Parathyroid adenoma (tissue), 2 donors: ENCODE measurements around the gene BFSP2.

ENCODE experiments used
- H2AFZ ChIP-seq: fragments of 300-600 bp; sonication (generic); one replicate; pipeline ENCODE4 v1.7.0; 2017; ENCODE audit warnings: antibody characterized with exemption, mild to moderate bottlenecking
- H3K27ac ChIP-seq: fragments of 300-600 bp; sonication (generic); one replicate; pipeline ENCODE4 v1.7.0; 2017
- H3K27me3 ChIP-seq: fragments of 300-600 bp; sonication (generic); one replicate; pipeline ENCODE4 v1.7.0; 2017; ENCODE audit warnings: low read length; ENCODE audit not compliant: control insufficient read depth, insufficient read depth
- H3K36me3 ChIP-seq: fragments of 300-600 bp; sonication (generic); one replicate; pipeline ENCODE4 v1.7.0; 2017; ENCODE audit warnings: low read length; ENCODE audit not compliant: control insufficient read depth, insufficient read depth
- H3K4me1 ChIP-seq: fragments of 300-600 bp; sonication (generic); one replicate; pipeline ENCODE4 v1.7.0; 2017; ENCODE audit warnings: control low read depth
- H3K4me2 ChIP-seq: fragments of 300-600 bp; sonication (generic); one replicate; pipeline ENCODE4 v1.7.0; 2017; ENCODE audit warnings: low read length
- H3K4me3 ChIP-seq: fragments of 300-600 bp; sonication (generic); one replicate; pipeline ENCODE4 v1.7.0; 2017; ENCODE audit warnings: low read depth, low read length
- H3K79me2 ChIP-seq: fragments of 300-600 bp; sonication (generic); one replicate; pipeline ENCODE4 v1.7.0; 2017; ENCODE audit warnings: control low read depth
- H3K9ac ChIP-seq: fragments of 300-600 bp; sonication (generic); one replicate; pipeline ENCODE4 v1.7.0; 2017; ENCODE audit warnings: mild to moderate bottlenecking
- H3K9me3 ChIP-seq: fragments of 300-600 bp; sonication (generic); one replicate; pipeline ENCODE4 v1.7.0; 2017; ENCODE audit warnings: low read length; ENCODE audit not compliant: control insufficient read depth
- CTCF ChIP-seq: fragments of 300-600 bp; sonication (generic); IDR thresholded peaks from one replicate; pipeline ENCODE4 v1.7.0; 2017; ENCODE audit warnings: antibody characterized with exemption, mild to moderate bottlenecking
- donor health status: primary hyperparathyroidism.

The BFSP2 gene

DNA sequence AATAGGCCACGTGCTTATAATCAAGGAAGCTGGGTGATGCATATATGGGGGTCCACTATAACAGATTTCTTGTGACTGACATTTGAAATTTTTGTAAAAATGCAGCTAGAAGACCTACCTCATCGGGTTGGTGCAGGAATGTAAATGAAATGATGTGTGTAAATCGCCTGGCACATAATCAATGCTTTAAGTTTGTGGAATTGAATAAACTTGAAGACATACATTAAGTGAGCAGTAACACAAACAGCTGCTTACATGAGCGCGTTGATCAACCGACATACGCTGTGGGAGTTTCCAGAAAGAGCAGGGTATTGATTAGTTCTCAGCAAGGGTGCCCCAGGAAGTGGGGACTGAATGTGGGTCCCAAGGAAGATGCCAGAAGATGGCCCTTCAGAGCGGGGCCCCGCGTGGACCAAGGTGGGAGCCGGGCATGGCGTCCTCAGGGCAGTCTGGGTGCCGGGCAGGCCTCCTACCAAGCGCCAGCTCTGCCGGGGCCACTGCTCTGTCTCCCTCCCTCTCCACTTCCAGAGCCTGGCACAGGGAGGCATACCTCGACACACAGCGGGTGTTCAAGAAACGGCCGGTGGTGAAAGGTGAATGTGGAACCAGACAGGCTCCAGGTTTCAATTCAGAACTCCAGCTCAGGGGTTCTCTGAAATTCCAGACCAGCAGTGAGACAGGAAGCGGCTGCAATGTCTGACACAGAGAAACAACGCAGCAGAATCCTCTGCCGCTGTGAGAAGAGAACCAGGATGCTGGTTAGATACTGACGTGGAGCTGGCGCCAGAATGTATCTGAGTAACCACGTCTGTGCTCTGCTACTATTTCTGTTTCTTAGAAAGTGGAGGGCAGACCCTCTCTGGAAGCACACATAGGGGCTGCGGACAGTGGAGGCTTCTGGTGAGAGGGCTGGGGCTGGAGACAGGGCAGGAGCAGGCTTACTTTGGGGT, 12.6 kb downstream of the BFSP2 start:
- Histone ChIP-seq H3K9me3 (no peaks in the 10 kb centered on the region), H3K9ac (no peak overlapping the region), H3K4me2 (no peak overlapping the region), H3K36me3 (no peaks in the 10 kb centered on the region), H3K27ac (no peak overlapping the region), H3K27me3 (no peaks in the 10 kb centered on the region), H2AFZ (no peak overlapping the region), H3K79me2 (no peaks in the 10 kb centered on the region), H3K4me3 (no peak overlapping the region), H3K4me1 (peaks cover 3% of the 10 kb centered on the region)
- TF ChIP-seq CTCF: no peak

DNA sequence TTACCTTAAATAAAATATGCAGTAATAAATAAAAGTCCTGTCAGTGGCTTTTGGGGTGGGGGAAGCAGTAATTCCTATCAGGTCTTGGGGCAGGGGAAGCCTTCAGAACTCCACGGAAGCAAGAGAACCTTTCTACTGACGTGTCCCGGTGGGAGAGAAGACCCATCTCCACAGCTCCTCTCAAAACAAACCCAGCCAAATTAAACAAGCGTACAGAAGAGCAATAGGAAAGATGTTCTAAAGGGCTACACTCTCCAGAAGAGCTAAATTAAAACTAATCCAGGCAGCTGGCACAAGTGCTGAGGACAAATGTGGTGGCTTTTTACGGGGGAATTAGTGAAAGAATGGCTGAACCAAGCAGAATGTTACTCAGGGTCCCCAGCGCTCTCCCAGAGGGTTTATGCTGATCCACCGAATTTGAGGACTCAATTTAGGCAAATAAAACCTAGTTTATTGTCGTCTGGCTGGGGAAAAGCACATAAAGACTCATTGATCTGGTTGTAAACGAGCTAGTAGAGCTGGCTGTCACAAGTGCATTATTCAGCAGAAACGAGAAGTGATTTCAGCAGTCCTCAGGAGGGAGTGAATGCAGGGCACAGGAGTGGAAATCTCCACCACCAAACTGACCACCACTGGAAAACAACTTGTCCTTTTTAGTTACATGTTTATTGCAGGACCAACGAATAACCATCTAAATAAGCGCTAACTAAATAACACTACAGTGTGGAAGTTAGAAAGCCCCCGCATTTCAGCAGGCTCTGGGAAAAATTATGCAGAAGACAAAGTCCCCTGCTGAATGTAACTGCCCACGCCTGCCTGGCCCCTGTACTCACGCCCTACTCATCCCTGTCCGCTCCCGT, 13.5 kb downstream of the BFSP2 start:
- H3K36me3 ChIP-seq: no peaks in the 10 kb centered on the region
- H3K79me2 ChIP-seq: no peaks in the 10 kb centered on the region
- peak overlapping the region; percentile 46 for H2AFZ ChIP-seq
- H3K4me1 ChIP-seq: peaks cover 3% of the 10 kb centered on the region
- no peak overlapping the region for H3K9ac ChIP-seq
- H3K9me3 ChIP-seq: no peaks in the 10 kb centered on the region
- H3K27ac ChIP-seq: no peak overlapping the region
- no peak overlapping the region for H3K4me3 ChIP-seq
- H3K4me2 ChIP-seq: peak overlapping the region; percentile 18
- H3K27me3 ChIP-seq: no peaks in the 10 kb centered on the region
- TF ChIP-seq CTCF: no peak

DNA sequence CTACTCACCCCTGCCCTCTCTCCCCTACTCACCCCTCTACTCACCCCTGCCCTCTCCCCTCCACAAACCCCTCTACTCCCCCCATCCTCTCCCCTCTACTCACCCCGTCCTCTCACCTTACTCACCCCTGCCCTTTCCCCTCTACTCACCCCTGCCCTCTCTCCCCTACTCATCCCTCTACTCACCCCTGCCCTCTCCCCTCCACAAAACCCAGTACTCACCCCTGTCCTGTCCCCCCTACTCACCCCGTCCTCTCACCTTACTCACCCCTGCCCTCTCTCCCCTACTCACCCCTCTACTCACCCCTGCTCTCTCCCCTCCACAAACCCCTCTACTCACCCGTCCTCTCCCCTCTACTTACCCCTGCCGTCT, 14.2 kb downstream of the BFSP2 start:
- no peaks in the 10 kb centered on the region for H3K27me3 ChIP-seq
- H3K4me3 ChIP-seq: no peak overlapping the region
- H3K79me2 ChIP-seq: no peaks in the 10 kb centered on the region
- no peak for TF ChIP-seq CTCF
- no peak overlapping the region for H2AFZ ChIP-seq
- H3K4me2 ChIP-seq: no peak overlapping the region
- no peaks in the 10 kb centered on the region for H3K36me3 ChIP-seq
- H3K27ac ChIP-seq: no peak overlapping the region
- H3K9me3 ChIP-seq: no peaks in the 10 kb centered on the region
- H3K4me1 ChIP-seq: peaks cover 3% of the 10 kb centered on the region
- H3K9ac ChIP-seq: no peak overlapping the region

DNA sequence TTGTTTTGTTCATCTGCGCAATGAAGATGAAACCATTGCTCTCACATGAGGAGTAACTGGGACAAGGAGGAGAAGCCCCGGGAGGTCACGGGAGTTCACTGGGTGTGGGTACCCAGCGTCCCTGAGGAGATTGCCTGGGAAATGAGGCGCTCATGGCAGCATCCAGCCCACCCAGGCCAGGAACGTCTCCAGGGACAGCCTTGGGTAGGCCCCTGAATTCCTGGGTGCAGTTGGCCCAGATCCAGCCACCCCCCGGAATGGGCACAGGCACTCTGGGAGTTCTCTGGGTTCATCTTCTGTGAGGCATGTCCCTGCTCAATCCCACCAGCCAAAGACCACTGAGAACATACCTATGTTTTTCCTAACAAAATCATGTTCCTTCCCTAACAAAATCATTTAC, 18.5 kb downstream of the BFSP2 start:
- no peaks in the 10 kb centered on the region for H3K36me3 ChIP-seq

More for the DNA sequence above, 18.5 kb downstream of the BFSP2 start:
- Histone ChIP-seq H3K9me3 (no peaks in the 10 kb centered on the region), H3K9ac (no peak overlapping the region), H3K4me1 (peaks cover under 1% of the 10 kb centered on the region), H3K27me3 (no peaks in the 10 kb centered on the region), H3K79me2 (no peaks in the 10 kb centered on the region), H2AFZ (no peak overlapping the region), H3K4me2 (no peak overlapping the region), H3K4me3 (no peak overlapping the region), H3K27ac (no peak overlapping the region)
- TF ChIP-seq CTCF: no peak
